Heart left ventricle (tissue), 13 donors: ENCODE data around the gene BRICD5.

ENCODE experiments used
- CTCF ChIP-seq, 12 donors: fragments of 200-600 bp; sonication (generic) in 4 of 12; IDR thresholded peaks; one replicate each; pipeline versions ENCODE4 v1.5.0 to v1.8.0; 2018 to 2022; ENCODE audit warnings: antibody characterized with exemption in 12 of 12, mild to moderate bottlenecking in 5 of 12
- POLR2A ChIP-seq, 2 donors: fragments of 450-650 bp; IDR thresholded peaks; one replicate each; pipeline ENCODE4 v1.6.1; 2017; ENCODE audit warnings: antibody characterized with exemption in 2 of 2, mild to moderate bottlenecking in 2 of 2, moderate library complexity in 2 of 2
- donor health status: ischemic (EF 13 %, LVEDD 7.1; RV severe dilation, severe dysfunction).
- donor health status: DM: no; HTN: yes; CAD: no.
- donor health status: DM: no; HTN: no; CAD: no.
- donor health status: ischemic (EF 25% LVEDD 6.9; RV normal size, moderate dysfunction).
- donor health status: ischemic (EF 25% LVEDD 5.7; RV mildly dilated, moderate dysfunction).
- donor health status: ischemic (EF 35%, LVEDD 5.7; RV mildly dilated, moderate dysfunction).
- donor health status: nonischemic (EF 11% LVEDD 7.7; RV severe dilation, severe dysfunction).
- donor health status: DM: yes; HTN: yes; CAD: no.
- donor health status: PGD.
- donor health status: ischemic (EF 29% LVEDD 5.4; RV normal size, mild dysfunction).
- donor health status: nonischemic (EF 23%, LVEDD 6.1; RV moderate dilation, normal function).

GRCh38 chr16:2160915-2161551, 49.6 kb downstream of the BRICD5 start:
- TF ChIP-seq CTCF (IDR thresholded peaks at IDR 0.05), result no peak
- TF ChIP-seq POLR2A (IDR thresholded peaks at IDR 0.05), result no peak
